ENCODE measurements around the gene KCNF1. TPM values are rescaled to one million over a fixed set of nuclear protein-coding genes. Genes with fewer than 3 reads are reported as not detected.

KCNF1 gene
- total RNA-seq, 1 donor from 2014 or later, result 0.20 TPM

GRCh38 chr2:10880586-10881321 is 31.0 kb upstream of the KCNF1 start:
- DNase-seq (ENCODE audit: low read depth, low spot score), result no peak

GRCh38 chr2:10882568-10882967 is 29.2 kb upstream of the KCNF1 start:
- no peak for DNase-seq (ENCODE audit: low read depth, low spot score)

DNA sequence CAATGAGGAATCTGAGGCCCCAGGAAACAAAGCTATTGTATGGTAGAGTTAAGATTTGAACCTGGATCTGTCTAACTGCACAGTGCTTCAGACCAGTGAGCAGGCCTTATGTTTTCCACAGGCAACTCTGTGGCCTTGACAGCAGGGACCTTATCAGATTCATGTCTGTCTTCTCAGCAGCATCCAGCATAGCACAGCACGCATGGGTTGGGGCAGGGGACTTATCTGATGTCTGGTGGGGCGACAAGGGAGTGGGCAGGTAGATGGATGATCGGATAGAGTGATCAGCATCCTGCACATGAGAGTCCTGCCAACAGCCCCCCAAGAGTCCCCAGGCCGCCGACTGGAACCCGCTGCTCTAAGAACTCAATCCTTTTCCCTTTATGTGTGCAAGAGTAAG is 28.7 kb upstream of the KCNF1 start:
- DNase-seq (ENCODE audit: low read depth, low spot score), result no peak

DNA sequence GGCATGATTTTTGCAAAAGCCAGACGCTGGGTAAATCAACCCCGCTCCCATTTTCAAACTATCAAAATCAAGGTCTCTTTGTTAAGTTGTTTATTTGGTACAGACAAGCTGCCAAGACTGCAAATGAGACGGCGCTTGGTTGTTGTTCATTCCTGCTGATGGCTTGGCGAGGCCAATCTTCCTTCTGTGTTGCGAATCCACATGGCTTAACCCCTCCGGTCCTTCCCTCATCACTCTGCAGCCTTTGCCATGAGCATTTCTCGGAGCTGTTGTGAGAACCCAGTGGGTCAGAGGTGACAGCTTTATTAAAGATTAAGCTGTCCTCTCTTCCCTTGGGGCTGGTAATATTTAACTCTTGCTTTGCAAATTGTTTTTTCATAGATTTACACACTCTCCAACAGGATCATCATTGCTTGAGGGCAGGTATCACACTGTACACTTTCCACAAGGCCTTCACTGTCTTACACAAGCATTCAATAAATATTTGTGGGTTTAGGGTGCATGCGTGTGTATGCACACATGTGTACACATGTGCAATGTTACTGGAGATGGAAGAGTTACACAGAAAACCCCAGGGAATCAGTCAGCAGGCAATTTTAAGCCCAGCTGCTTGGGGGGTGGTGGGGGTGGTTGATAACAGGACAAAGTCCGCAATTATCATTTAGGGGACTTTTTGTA is 27.8 kb upstream of the KCNF1 start:
- no peak for DNase-seq (ENCODE audit: low read depth, low spot score)

- DNase-seq (ENCODE audit: low read depth, low spot score), result no peak
Measured at GRCh38 chr2:10884574-10884975, 27.2 kb upstream of the KCNF1 start.

DNA sequence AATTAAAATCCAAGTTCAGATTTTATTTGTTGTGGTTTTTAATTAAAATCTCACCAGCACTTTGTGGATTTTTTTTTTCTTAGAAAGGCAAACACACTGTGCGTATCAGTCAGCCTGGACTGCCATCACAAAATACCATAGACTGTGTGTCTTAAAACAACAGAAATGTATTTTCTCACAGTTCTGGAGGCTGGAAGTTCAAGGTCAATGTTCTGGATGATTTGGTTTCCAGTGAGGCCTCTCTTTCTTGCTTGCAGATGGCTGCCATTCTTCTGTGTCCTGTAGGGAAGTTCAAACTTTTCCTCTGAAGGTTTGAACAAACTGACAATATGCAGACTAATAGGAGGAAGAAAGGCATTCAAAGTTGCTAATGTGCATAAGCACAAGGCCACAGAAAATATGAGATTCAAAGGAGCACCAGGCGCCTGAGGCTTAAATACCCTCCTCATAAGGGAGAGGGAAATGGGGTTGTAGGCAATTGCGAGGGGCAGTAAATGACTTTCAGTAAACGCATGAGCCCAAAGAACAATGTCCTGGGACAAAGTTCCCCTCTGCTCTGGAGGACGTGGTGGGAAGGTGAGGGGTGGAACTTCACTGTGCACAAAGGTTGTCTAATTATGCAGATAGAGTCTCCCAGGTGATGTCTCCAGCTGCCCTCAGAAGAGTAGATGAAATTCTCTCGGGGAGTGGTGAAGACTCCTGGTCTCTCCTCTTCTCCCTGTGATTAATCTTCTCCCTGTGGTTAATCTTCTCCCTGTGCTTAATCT is 26.5 kb upstream of the KCNF1 start:
- no peak for DNase-seq (ENCODE audit: low read depth, low spot score)

DNA sequence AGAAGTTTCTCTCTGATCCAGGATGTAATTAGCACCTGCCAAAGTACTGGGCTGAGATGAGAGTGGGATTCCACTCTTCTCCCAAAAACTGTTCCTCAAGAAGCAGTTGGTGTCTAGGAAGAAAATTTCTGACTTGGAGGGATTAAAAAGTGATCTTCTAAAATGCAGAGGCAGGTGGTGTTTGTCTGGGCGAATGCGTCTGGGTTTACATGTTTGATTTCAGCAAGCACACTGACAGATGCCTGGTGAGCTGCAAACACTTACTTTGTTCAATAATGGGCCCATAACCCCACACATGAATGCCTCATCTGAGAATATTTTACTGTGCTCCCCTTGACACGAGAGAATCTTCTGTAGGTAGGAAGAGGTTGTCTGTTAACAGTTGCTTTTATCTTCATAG is 24.3 kb upstream of the KCNF1 start:
- DNase-seq (ENCODE audit: low read depth, low spot score), result no peak

- no peak for DNase-seq (ENCODE audit: low read depth, low spot score)
Measured at GRCh38 chr2:10889651-10890215, 22.0 kb upstream of the KCNF1 start.

- no peak for DNase-seq (ENCODE audit: low read depth, low spot score)
Measured at GRCh38 chr2:10890706-10891270, 20.9 kb upstream of the KCNF1 start.

DNA sequence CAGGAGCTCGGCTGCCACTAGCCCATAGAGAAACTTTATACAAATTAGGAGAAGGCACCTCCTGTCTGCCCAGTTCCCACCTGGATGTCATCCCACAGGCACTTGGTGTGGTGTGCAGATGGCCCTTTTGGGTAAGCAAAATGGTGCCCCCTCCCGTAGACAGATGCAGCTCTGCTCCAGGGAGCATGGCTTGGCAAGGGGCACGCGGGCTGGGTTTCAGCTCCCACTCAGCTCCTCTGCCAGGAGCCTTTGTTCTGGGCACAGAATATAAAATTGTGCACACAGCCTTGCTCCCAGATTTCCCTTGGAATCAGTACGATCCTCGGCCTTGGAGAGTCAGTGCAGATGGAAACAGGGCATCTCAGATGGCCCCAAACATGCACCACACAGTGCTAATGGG is 20.3 kb upstream of the KCNF1 start:
- DNase-seq (ENCODE audit: low read depth, low spot score), result no peak

GRCh38 chr2:10891848-10892247 is 19.9 kb upstream of the KCNF1 start:
- no peak for DNase-seq (ENCODE audit: low read depth, low spot score)

GRCh38 chr2:10892316-10892715 is 19.4 kb upstream of the KCNF1 start:
- DNase-seq (ENCODE audit: low read depth, low spot score), result no peak

GRCh38 chr2:10892796-10893350 is 18.9 kb upstream of the KCNF1 start:
- no peak for DNase-seq (ENCODE audit: low read depth, low spot score)

DNA sequence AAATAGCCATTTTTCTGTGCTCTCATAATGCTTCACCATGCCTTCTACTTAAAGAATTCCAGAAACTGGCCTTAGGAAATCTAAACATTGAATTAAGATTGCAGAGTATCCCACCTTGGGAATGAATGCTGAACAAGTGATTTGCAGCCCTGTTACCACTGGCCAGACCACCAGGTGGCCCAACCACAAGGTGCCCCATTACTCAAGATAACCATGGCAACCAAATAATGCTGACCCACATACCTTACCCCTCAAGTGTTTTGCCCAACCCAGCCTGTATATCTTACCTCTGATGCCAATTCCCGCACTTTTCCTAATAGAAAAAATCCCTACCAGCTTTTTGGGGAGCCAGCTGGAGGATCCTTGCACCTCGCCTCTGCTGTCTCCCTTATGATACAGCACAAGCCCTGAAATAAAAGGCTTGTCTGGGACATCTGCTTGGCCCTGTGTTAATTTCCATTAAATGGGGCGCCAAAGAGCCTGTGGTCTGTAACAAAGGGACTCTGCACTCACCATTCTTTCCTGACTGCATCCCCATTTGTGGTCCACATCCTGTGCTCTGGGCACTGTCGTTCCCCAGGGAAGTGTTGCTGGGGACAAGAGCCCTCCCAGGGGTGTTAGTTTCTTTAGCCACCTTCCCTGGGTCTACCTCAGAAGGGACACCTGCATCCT is 17.3 kb upstream of the KCNF1 start:
- DNase-seq (ENCODE audit: low read depth, low spot score), result no peak

DNA sequence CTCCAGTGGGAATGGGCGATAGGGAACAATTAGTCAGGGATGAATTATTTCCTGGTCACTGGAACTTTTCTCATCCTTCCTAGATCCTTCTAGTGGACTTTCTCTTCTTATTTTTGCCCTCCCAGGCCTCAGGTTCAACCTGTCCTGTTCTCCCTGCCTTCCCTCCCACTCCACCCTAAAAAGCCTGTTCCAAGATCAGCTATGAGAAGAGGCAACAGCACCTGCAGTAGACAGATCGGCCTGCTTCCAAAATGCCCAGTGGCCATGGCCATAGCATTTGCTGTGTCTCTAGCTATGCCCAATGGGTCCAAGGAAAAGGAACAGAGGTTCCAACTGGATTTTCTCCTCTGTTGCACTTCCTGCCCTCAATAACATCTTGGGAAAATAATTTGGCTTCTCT is 16.5 kb upstream of the KCNF1 start:
- no peak for DNase-seq (ENCODE audit: low read depth, low spot score)

DNA sequence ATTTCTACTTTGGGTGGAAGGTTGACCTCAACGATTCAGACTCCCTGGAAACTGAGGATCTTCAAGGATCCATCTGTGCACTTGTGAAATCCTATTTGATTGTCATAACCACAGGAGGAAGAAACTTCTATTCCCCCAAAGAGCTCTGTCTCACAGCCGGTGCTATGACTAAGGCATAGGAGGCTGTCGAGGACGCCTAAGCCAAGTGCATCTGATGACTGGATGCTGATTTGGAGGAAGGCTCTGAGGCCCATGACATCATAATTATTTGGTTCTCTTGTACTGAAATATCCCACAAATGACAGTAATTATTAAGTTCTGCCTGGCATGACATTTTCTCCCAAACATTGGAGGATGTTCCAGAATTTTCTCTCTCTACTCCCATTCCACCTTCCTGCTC is 13.8 kb upstream of the KCNF1 start:
- DNase-seq (ENCODE audit: low read depth, low spot score), result no peak

- no peak for DNase-seq (ENCODE audit: low read depth, low spot score)
Measured at GRCh38 chr2:10900216-10901109, 11.3 kb upstream of the KCNF1 start.

DNA sequence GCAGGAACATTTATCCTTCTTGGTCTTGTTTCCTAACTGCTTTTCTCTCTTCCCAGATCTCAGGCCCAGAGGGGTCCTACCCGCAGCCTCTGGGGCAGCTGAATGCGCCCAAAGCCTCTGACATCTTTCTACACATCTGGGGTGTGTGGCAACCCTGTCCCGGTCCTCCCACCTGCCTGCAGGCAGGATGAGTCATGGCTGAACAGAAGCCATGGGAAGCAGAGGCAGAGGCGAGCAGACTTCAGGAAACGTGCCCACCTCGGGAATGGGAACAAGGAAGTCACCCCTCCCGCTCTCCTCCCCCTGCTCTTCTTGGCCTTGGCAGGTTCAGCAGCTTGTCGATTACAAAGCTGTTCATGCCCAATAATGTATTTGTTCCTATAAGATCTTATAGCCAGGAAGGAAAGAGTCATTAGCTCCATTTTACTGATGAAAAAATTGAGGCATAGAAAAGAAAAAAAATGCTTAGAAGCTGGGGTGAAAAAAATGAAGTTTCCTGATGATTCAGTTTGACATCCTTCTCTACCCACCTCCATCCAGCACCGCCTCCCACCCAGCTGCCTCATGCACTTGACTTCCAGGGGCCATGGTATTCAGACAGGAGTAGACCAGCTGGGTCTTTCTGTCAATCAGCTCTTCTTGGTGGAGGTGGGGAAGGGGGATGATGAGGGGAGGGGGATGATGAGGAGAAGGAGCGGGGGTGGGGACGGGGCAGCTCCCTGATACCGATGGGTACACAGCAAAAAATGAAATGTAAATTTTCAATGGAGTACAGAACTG is 10.4 kb upstream of the KCNF1 start:
- no peak for DNase-seq (ENCODE audit: low read depth, low spot score)

DNA sequence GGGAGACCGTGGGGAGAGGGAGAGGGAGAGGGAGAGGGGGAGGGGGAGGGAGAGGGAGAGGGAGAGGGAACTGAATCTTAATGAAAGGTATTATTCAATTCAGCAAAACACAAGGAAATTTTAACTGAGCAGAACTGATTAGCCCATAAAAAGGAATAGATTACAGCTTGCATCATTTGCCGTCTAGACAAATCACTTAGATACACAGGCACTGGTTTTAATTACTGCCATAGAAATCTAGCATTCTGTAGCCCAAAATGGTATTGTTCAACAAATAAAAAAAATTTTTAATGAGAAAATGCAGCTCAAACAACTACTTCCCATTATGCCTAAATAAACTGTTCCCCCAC is 7.9 kb upstream of the KCNF1 start:
- DNase-seq (ENCODE audit: low read depth, low spot score), result no peak

Data from pulmonary artery endothelial cell (primary cell).